Sigmoid colon (tissue), 4 donors: Measurements from ENCODE around the gene GOLGA6L7.

ENCODE experiments used
- CTCF ChIP-seq, 4 experiments: fragments of 450-650 bp in 3 of 4; fragments of 200-600 bp in 1 of 4; IDR thresholded peaks; one replicate each; pipeline ENCODE4 v1.5.1; 2016 to 2019; ENCODE audit warnings: antibody characterized with exemption in 4 of 4, mild to moderate bottlenecking in 3 of 4, moderate library complexity in 2 of 4
- POLR2A ChIP-seq, 2 donors: fragments of 450-650 bp; IDR thresholded peaks; one replicate each; pipeline ENCODE4 v1.6.1; 2016; ENCODE audit warnings: antibody characterized with exemption in 2 of 2, mild to moderate bottlenecking in 2 of 2, moderate library complexity in 2 of 2
- POLR2AphosphoS5 ChIP-seq, 4 donors: sonication (generic); formaldehyde crosslinking; IDR thresholded peaks; one replicate each; pipeline ENCODE4 v1.6.1; 2017; ENCODE audit warnings: antibody characterized with exemption in 4 of 4

- TF ChIP-seq CTCF (IDR thresholded peaks at IDR 0.05): no peak
- TF ChIP-seq POLR2A (IDR thresholded peaks at IDR 0.05): no peak
- TF ChIP-seq POLR2AphosphoS5 (IDR thresholded peaks at IDR 0.05): no peak
Measured at GRCh38 chr15:28885630-28886430, 37.4 kb upstream of the GOLGA6L7 start, which contains the start of gene APBA2.
